GM06990 (cell line): ENCODE data around the gene DDR1.
"Not testable (repeated sequence)": the region's sequence is repeated elsewhere in the genome, so short reads cannot be mapped to it uniquely, and the experiment has no call there.

Experiments
- DNase-seq: peaks from one replicate; pipeline ENCODE4 v3.0.0-alpha.2; 2011; ENCODE audit not compliant: insufficient read length; ENCODE audit errors: extremely low read depth
- H3K27me3 ChIP-seq: replicated peaks from 2 replicates; pipeline ENCODE4 v1.6.0; 2011; ENCODE audit warnings: low read length; ENCODE audit not compliant: control insufficient read depth, insufficient read depth
- H3K36me3 ChIP-seq: 2 replicates; pipeline ENCODE4 v1.5.1; 2011; ENCODE audit warnings: low read length; ENCODE audit not compliant: control insufficient read depth, insufficient read depth
- H3K4me3 ChIP-seq: replicated peaks from 2 replicates; pipeline ENCODE4 v1.5.1; 2011; ENCODE audit warnings: low read depth, mild to moderate bottlenecking, control low read depth, low read length
- TF ChIP-seq, protein P1 (sequence below): IDR thresholded peaks from 2 replicates; pipeline ENCODE4 v1.5.1; 2011; ENCODE audit warnings: low read length, control low read depth, mild to moderate bottlenecking, inconsistent platforms; ENCODE audit not compliant: insufficient read depth, poor library complexity, severe bottlenecking

The DDR1 gene

DNA sequence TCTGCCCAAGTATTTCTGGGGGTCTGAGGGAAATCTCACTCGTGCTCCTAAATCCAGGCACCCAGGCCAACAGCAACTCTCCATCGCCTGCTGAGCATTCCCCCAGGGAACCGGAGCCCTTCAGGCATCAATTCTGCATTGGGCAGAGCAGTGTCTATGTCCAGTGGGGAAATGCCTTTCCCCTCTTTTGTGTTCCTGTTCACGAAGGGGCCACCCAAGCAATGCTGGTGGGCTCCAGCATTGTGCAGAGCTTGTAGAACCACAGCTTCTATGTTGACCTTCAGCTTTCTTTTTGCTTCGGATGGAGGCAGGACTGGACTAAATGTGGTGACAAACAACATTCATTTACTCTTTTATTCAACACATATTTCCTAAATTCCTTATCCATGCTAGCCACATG is 27.2 kb upstream of the DDR1 start:
- DNase-seq = no peak
- no peaks in the 10 kb centered on the region for H3K27me3 ChIP-seq
- no peak overlapping the region for H3K4me3 ChIP-seq
- TF ChIP-seq, protein P1, sequence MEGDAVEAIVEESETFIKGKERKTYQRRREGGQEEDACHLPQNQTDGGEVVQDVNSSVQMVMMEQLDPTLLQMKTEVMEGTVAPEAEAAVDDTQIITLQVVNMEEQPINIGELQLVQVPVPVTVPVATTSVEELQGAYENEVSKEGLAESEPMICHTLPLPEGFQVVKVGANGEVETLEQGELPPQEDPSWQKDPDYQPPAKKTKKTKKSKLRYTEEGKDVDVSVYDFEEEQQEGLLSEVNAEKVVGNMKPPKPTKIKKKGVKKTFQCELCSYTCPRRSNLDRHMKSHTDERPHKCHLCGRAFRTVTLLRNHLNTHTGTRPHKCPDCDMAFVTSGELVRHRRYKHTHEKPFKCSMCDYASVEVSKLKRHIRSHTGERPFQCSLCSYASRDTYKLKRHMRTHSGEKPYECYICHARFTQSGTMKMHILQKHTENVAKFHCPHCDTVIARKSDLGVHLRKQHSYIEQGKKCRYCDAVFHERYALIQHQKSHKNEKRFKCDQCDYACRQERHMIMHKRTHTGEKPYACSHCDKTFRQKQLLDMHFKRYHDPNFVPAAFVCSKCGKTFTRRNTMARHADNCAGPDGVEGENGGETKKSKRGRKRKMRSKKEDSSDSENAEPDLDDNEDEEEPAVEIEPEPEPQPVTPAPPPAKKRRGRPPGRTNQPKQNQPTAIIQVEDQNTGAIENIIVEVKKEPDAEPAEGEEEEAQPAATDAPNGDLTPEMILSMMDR = no peak
- no peaks in the 10 kb centered on the region for H3K36me3 ChIP-seq

DNA sequence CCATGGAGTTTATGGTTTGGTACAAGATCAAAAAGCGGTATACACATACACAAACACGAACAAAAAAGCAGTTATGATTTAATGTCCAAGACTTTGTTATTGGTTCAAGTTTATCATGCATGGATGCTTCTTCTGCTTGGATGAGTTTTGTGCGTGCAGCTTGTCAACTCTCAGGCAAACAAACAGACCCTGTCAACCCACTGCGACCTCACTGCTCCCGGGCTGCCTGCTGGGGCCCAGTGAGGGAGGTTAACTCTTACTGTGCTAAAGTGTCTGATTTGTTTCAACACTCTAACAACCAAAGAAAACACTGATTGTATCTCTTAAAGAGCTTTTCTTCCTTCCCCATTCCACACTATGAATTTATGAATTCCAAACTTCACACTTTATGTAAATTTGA is 26.8 kb upstream of the DDR1 start:
- H3K4me3 ChIP-seq = no peak overlapping the region
- TF ChIP-seq, protein P1 = no peak
- no peaks in the 10 kb centered on the region for H3K36me3 ChIP-seq
- peak; percentile 26 for DNase-seq
- no peaks in the 10 kb centered on the region for H3K27me3 ChIP-seq

DNA sequence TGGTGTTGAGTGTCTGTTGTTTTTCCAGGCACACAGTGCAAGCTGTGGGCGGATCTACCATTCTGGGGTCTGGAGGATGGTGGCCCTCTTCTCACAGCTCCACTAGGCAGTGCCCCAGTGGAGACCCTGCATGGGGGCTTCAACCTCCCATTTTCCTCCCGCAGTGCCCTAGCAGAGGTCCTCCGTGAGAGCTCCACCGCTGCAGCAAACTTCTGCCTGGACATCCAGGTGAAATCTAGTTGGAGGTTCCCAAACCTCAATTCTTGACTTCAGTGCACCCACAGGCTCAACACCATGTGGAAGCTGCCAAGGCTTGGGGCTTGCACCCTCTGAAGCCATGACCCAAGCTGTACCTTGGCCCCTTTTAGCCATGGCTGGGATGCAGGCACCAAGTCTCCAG is 24.6 kb upstream of the DDR1 start:
- not testable (repeated sequence) for H3K36me3 ChIP-seq, H3K27me3 ChIP-seq, DNase-seq, H3K4me3 ChIP-seq

DNA sequence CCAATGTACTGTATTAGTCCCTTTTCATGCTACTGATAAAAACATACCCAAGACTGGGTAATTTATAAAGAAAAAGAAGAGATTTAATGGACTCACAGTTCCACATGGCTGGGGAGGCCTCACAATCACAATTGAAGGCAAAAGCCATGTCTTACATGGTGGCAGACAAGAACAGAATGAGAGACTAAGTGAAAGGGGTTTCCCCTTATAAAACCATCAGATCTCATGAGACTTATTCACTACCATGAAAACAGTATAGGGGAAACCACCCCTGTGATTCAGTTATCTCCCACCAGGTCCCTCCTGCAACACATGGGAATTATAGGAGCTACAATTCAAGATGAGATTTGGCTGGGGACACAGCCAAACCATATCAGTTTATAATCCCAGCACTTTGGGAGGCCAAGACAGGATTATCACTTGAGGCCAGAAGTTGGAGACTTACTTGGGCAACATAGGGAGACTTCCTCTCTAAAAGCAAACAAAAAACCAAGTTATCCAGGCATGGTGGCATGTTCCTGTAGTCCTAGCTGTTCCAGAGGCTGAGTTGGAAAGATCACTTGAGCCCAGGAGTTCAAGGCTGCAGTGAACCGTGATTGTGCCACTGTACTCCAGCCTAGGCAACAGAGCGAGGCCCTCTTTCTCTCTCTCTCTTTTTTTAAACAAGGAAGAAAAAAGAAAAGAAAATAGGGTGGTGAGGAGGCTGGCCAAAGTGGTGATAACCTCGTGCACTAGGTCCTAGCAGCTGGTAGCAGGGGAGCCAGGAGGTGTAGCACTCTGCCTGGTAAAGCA is 22.9 kb upstream of the DDR1 start:
- TF ChIP-seq, protein P1 = no peak
- no peaks in the 10 kb centered on the region for H3K36me3 ChIP-seq
- H3K27me3 ChIP-seq = no peaks in the 10 kb centered on the region; the same call in 1 of the 2 replicates
- DNase-seq = no peak
- H3K4me3 ChIP-seq = no peak overlapping the region

DNA sequence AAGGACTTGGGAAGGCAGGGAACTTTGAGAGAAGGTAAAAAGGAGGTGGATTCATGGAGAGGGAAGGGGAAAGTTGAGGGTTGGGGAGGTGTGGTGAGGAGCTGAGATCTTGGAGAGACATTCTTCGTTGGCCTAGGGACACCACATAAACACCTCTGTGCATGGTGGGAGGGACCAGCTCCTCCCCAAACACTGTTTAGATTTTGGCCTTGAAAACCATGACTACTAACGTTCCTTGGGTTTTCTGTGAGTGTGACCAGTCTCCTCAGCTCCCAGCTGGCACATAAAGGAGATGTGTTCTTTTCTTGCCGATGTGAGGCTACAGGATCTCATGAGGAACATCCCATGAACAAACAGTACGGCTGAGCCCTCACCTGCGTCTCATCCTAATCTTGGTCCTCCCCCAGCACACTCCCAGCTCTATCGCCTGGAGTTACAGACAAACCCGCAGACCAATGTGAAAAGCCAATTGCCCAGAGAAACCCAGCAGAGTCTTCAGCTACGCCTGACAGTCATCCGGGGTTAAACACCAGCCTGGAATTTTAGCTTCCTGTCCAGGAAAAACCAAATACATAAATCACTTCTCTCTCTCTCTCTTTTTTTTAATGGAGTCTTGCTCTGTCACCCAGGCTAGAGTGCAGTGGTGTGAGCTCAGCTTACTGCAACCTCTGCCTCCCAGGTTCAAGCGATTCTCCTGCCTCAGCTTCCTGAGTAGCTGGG is 22.0 kb upstream of the DDR1 start:
- no peaks in the 10 kb centered on the region; the same call in 1 of the 2 replicates for H3K27me3 ChIP-seq
- DNase-seq = no peak

DNA sequence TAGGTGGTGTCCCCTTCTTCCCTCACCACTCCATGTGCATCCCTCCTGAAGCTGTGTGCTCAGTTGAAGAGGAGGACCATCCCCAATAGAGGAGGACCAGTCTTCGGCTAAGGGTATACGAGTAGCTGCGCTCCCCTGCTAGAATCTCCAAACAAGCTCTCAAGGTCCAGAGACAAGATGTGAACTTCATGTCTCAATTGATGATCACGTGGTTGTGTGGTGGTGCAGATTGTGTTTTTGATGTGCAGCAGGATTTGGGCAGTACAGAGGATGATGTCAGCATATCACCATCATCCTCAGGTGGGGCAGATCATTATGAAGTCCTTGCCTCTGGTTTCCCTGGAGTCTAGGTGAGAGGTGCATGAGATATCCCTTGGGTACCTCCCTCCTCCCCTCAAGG is 20.0 kb upstream of the DDR1 start:
- Histone ChIP-seq H3K4me3 (no peak overlapping the region), H3K27me3 (no peaks in the 10 kb centered on the region; the same call in 1 of the 2 replicates), H3K36me3 (no peaks in the 10 kb centered on the region)
- DNase-seq = no peak
- TF ChIP-seq, protein P1 = no peak

More for the DNA sequence above, 22.0 kb upstream of the DDR1 start:
- Histone ChIP-seq H3K36me3 (no peaks in the 10 kb centered on the region), H3K4me3 (no peak overlapping the region)
- TF ChIP-seq, protein P1 = no peak

DNA sequence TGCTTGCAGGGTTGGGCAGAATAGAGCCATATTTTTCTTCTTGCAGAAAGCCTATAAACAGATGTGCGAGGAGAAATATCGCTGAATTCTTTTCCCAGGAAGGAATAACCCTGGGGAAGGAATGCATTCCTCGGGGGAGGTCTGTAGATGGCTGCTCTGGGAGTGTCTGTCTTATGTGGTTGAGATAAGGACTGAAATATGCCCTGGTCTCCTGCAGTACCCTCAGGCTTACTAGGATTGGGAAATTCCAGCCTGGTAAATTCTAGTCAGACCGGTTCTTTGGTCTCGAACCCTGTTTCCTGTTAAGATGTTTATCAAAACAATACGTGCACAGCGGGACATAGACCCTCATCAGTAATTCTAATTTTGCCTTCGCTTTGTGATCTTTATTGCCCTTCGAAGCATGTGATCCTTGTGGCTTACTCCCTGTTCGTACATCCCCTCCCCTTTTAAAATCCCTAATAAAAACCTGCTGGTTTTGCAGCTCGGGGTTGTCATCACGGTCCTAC is 15.0 kb upstream of the DDR1 start:
- not testable (repeated sequence) for DNase-seq, H3K4me3 ChIP-seq, H3K27me3 ChIP-seq, H3K36me3 ChIP-seq
